Aorta (tissue), 5 donors: ENCODE measurements around the gene DDN. TPM values are rescaled to one million over a fixed set of nuclear protein-coding genes. Genes with fewer than 3 reads are reported as not detected.

ENCODE experiments used
- ATAC-seq: fragments of 200-7000 bp; cut with Tn5 transposase; one replicate; pipeline ENCODE4 v1.9.1; 2022; ENCODE audit warnings: moderate library complexity; ENCODE audit not compliant: low FRiP score
- DNase-seq, 2 donors: peaks; one replicate each; pipeline ENCODE4 v3.0.0-alpha.2; 2020
- H3K27ac ChIP-seq, 2 donors: one replicate each; pipeline ENCODE4 v1.5.1; 2013; ENCODE audit warnings: low read length in 2 of 2, mild to moderate bottlenecking in 2 of 2, moderate library complexity in 2 of 2, control low read depth in 1 of 2, inconsistent platforms in 1 of 2, low read depth in 1 of 2
- H3K27me3 ChIP-seq, 2 donors: one replicate each; pipeline ENCODE4 v1.6.1; 2013; ENCODE audit warnings: control low read depth in 1 of 2, low read length in 1 of 2, mild to moderate bottlenecking in 1 of 2, moderate library complexity in 1 of 2; ENCODE audit not compliant: insufficient read depth in 2 of 2, control insufficient read depth in 1 of 2
- H3K36me3 ChIP-seq, 2 donors: one replicate each; pipeline ENCODE4 v1.6.1; 2013; ENCODE audit warnings: control low read depth in 1 of 2, low read length in 1 of 2, mild to moderate bottlenecking in 1 of 2; ENCODE audit not compliant: insufficient read depth in 2 of 2, control insufficient read depth in 1 of 2
- H3K4me1 ChIP-seq, 2 donors: one replicate each; pipeline ENCODE4 v1.6.1; 2013; ENCODE audit warnings: low read length in 2 of 2, control low read depth in 1 of 2, mild to moderate bottlenecking in 1 of 2, moderate library complexity in 1 of 2; ENCODE audit not compliant: insufficient read depth in 2 of 2, control insufficient read depth in 1 of 2
- H3K4me3 ChIP-seq, 2 donors: one replicate each; pipeline ENCODE4 v1.5.1; 2013; ENCODE audit warnings: low read length in 2 of 2, control low read depth in 1 of 2, mild to moderate bottlenecking in 1 of 2
- H3K9me3 ChIP-seq: one replicate; pipeline ENCODE4 v1.6.1; 2013; ENCODE audit warnings: mild to moderate bottlenecking, low read length; ENCODE audit not compliant: control insufficient read depth
- WGBS, 2 donors: extraction: QIAGEN DNeasy Blood & Tissue Kit; methylation state at CpG; one replicate each; pipeline ENCODE4 v1.1.7; 2013; 5-methylcytosine and 5-hydroxymethylcytosine counted together
- intact Hi-C, 2 donors: fragments of 100-400 bp; cut with DNase I; formaldehyde crosslinking; loops; one replicate each; pipeline versions ENCODE4 v1.14.2 to v1.15.0; 2022
- polyA plus RNA-seq, 2 donors: library from polyadenylated mRNA; stranded (reverse); fragments of 200-250 nt; gene quantifications; one replicate each; pipeline ENCODE4 v1.2.3, GENCODE V29; 2013
- total RNA-seq, 2 donors: library from RNA; stranded (reverse); fragmentation: NEBNext Ultra II Directional; extraction: Animal tissue kit (Norgen Biotek cat#: 25700); gene quantifications; one replicate each; pipeline ENCODE4 v1.2.1, GENCODE V29; 2021
- donor health status: healthy with polysubstance abuse.
- donor health status: Bipolar disorder and iron deficiency.
- donor health status: DM: no; HTN: no; CAD: no.
- donor health status: DM: no; HTN: no; CAD: no.
- donor health status: DM: yes; HTN: yes; CAD: no.

Gene DDN
- total and polyA plus RNA-seq, 4 donors: 0.10 to 0.50 TPM; not detected in 2

- ATAC-seq (no peak), DNase-seq (no peak)
- no peaks in the 10 kb centered on the region for H3K36me3 ChIP-seq
- intact Hi-C loops: no loop called here
- no peaks in the 10 kb centered on the region for H3K27me3 ChIP-seq
- no peak overlapping the region for H3K4me3 ChIP-seq
- no peaks in the 10 kb centered on the region for H3K4me1 ChIP-seq
- H3K27ac ChIP-seq: no peak overlapping the region
- 89 to 92% methylated on average over 6 of the region's 6 CpGs for WGBS, 2 donors
- H3K9me3 ChIP-seq: no peaks in the 10 kb centered on the region
Observed at GRCh38 chr12:48982397-48983080, 16.6 kb downstream of the DDN start.

DNA sequence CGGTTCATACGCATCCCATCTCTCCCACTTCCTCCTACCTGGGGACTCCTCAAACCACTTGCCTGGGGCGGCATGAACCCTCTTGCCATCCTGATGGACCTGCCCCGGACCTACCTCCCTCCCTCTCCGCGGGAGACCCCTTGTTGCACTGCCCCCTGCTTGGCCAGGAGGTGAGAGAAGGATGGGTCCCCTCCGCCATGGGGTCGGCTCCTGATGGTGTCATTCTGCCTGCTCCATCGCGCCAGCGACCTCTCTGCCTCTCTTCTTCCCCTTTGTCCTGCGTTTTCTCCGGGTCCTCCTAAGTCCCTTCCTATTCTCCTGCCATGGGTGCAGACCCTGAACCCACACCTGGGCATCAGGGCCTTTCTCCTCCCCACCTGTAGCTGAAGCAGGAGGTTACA, 17.4 kb downstream of the DDN start:
- Histone ChIP-seq H3K36me3 (no peaks in the 10 kb centered on the region), H3K4me3 (no peak overlapping the region), H3K27ac (no peak overlapping the region), H3K27me3 (no peaks in the 10 kb centered on the region), H3K9me3 (no peaks in the 10 kb centered on the region), H3K4me1 (no peaks in the 10 kb centered on the region)
- ATAC-seq: no peak
- intact Hi-C loops: no loop called here
- 67 to 69% methylated on average over 13 of the region's 13 CpGs for WGBS, 2 donors
- peak in 1 of 2 donors; percentile 67 for DNase-seq

DNA sequence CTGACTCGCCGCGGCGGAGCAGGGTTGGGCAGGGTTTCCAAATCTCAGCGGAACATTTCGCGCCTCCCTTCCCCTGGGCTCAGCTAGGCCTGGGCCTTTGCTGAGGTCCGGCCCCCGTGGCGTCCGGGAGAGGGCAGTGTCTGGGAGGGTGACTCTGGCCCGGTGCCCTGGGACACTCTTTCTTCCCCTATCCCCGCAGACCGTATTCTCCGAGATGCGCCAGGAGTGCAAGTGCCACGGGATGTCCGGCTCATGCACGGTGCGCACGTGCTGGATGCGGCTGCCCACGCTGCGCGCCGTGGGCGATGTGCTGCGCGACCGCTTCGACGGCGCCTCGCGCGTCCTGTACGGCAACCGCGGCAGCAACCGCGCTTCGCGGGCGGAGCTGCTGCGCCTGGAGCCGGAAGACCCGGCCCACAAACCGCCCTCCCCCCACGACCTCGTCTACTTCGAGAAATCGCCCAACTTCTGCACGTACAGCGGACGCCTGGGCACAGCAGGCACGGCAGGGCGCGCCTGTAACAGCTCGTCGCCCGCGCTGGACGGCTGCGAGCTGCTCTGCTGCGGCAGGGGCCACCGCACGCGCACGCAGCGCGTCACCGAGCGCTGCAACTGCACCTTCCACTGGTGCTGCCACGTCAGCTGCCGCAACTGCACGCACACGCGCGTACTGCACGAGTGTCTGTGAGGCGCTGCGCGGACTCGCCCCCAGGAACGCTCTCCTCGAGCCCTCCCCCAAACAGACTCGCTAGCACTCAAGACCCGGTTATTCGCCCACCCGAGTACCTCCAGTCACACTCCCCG, 18.0 kb downstream of the DDN start:
- DNase-seq (peak; percentile 60 to 75), ATAC-seq (no peak)
- Histone ChIP-seq H3K27me3 (no peaks in the 10 kb centered on the region), H3K9me3 (no peaks in the 10 kb centered on the region), H3K4me3 (no peak overlapping the region), H3K27ac (no peak overlapping the region), H3K4me1 (no peaks in the 10 kb centered on the region), H3K36me3 (no peaks in the 10 kb centered on the region)
- intact Hi-C loops: no loop called here
- 10 to 15% methylated on average over 90 to 91 of the region's 91 CpGs for WGBS, 2 donors

DNA sequence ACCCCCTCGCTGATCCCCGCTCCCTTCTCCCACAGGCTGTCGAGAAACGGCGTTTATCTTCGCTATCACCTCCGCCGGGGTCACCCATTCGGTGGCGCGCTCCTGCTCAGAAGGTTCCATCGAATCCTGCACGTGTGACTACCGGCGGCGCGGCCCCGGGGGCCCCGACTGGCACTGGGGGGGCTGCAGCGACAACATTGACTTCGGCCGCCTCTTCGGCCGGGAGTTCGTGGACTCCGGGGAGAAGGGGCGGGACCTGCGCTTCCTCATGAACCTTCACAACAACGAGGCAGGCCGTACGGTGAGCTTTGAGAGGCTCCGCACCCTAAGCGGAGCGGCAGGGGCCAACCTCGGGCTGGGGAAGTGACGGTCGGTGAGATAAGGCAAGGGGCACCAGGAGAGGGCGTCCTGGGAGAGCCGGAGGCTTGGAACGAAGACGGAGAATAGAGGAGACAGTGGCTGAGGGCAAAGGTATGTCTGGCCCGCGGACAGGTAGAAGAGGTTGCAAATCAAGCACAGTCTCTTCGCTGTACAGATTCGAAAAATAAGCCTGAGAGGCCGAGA, 18.7 kb downstream of the DDN start:
- no peaks in the 10 kb centered on the region for H3K9me3 ChIP-seq
- H3K36me3 ChIP-seq: no peaks in the 10 kb centered on the region
- intact Hi-C loops: no loop called here
- ATAC-seq (no peak), DNase-seq (peak in 1 of 2 donors; percentile 77)
- H3K27ac ChIP-seq: no peak overlapping the region
- no peaks in the 10 kb centered on the region for H3K4me1 ChIP-seq
- H3K4me3 ChIP-seq: no peak overlapping the region
- WGBS, 2 donors: 4 to 9% methylated on average over 46 of the region's 46 CpGs
- no peaks in the 10 kb centered on the region for H3K27me3 ChIP-seq

DNA sequence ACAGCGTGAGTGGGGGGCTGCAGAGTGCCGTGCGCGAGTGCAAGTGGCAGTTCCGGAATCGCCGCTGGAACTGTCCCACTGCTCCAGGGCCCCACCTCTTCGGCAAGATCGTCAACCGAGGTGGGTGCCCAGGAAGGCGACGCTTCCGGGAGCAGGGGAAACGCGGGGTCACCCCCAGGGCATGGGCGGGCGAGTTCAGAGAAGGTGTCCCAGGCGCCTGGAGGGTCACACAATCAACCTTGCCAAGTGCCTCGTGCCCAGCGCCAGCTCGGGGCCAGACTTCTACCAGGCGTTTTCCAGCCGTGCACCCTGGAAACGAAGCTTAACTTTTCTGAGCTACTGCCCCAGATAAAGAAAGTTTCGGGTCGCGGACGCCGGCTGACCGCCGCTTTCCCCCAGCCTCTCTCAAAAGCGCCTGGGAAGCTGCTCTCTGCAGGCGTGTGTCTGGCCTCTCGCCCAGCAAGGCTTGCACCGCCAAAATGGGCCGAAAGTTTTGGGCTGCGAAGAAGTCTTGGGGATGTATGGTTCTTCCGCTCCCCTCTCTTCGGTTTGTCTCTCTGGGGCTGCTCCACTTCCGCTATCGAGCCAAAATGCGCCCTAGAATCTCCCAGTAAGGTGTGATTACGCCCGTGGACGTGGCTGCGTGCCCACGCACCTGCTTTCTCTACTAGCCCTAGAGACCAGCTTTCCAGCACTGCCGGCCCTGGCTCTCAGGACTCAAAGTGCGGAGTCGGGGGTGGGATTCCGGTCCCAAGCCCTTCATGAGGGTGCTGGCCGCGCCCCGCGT, 19.4 kb downstream of the DDN start:
- 2% methylated on average over 55 of the region's 55 CpGs for WGBS, 2 donors
- Histone ChIP-seq H3K4me1 (no peaks in the 10 kb centered on the region), H3K27ac (no peak overlapping the region), H3K27me3 (no peaks in the 10 kb centered on the region), H3K36me3 (no peaks in the 10 kb centered on the region), H3K9me3 (no peaks in the 10 kb centered on the region), H3K4me3 (peak overlapping the region in 1 of 2 donors; percentile 8)
- DNase-seq: peak; percentile 59 to 78
- ATAC-seq: peak; percentile 15
- intact Hi-C loops: no loop called here

DNA sequence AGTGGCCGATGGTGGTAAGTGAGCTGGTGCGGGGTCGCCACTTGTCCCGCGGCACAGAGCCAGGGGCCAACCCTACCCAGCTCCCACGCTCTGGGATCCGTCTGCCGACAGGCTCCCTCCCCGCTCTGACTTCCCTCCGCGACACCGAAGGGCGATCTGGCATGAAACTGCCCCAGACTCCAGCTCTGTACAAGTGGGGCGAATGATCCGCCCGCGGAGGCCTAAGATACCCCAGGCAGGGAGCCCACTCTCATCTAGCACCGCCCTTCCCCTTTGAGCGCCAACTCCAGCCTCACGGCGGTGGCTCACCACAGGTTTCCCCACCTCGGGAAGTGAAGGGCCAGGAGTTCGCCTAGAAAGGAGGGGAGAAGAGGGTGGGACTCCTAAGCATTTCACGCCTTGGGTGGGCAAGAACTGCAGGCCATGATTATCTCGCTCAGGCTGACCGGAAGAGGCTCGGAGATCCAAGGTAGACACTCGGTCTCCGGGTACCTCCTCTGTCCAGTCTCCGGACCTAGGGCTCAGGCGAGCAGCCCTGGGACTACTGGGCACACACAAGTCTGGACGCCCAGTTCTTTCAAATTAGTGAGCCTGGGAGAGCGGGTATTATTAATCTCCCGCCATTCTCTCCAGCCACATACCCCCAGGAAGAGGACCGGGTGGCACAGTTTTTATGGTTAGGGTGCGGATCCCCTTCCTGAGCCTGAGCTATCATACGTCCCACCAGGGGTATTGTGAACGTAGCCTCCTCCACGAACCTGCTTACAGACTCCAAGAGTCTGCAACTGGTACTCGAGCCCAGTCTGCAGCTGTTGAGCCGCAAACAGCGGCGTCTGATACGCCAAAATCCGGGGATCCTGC, 20.2 kb downstream of the DDN start:
- H3K4me1 ChIP-seq: no peaks in the 10 kb centered on the region

GRCh38 chr12:48978291-48978740, 20.9 kb downstream of the DDN start, which contains the start of gene WNT1:
Gene WNT1 (plus strand): TSS chr12:48978322. CDS start chr12:48978651, 329 bp downstream.
- no peaks in the 10 kb centered on the region for H3K36me3 ChIP-seq
- no peaks in the 10 kb centered on the region for H3K9me3 ChIP-seq
- no peaks in the 10 kb centered on the region for H3K4me1 ChIP-seq
- no peaks in the 10 kb centered on the region for H3K27me3 ChIP-seq
- H3K27ac ChIP-seq: no peak within 1 kb of the TSS
- peak in 1 of 2 donors; percentile 79 for DNase-seq
- no peak within 1 kb of the TSS for H3K4me3 ChIP-seq
- 1% methylated on average over 35 to 45 of the region's 45 CpGs for WGBS, 2 donors
- ATAC-seq: no peak
- intact Hi-C loops: no loop called here

More for the DNA sequence above, 20.2 kb downstream of the DDN start:
- Histone ChIP-seq H3K27me3 (no peaks in the 10 kb centered on the region), H3K4me3 (peak overlapping the region in 1 of 2 donors; percentile 8), H3K36me3 (no peaks in the 10 kb centered on the region), H3K27ac (no peak overlapping the region), H3K9me3 (no peaks in the 10 kb centered on the region)
- DNase-seq: peak in 1 of 2 donors; percentile 70
- intact Hi-C loops: no loop called here
- WGBS, 2 donors: 2 to 3% methylated on average over 45 of the region's 45 CpGs
- peak; percentile 4 for ATAC-seq
